CD4-positive, alpha-beta T cell (primary cell): ENCODE measurements around the gene AHNAK2. TPM values are rescaled to one million over a fixed set of nuclear protein-coding genes. Genes with fewer than 3 reads are reported as not detected.
A peak's percentile ranks its signal among the peaks of the same experiment; 100 is the strongest.

Experiments
- ATAC-seq: fragments of 200-7000 bp; cut with Tn5 transposase; one replicate; pipeline ENCODE4 v1.10.0; 2022; ENCODE audit warnings: mild to moderate bottlenecking; ENCODE audit not compliant: poor library complexity
- CTCF ChIA-PET: fragments of 350-600 bp; sonication (Branson Sonifier 250); formaldehyde crosslinking; loops from one replicate; lab custom pipeline; 2021; ENCODE audit warnings: antibody characterized with exemption, inconsistent platforms; lab: Charles Lee
- POLR2A ChIA-PET: fragments of 350-600 bp; sonication (Branson Sonifier 250); formaldehyde crosslinking; loops from one replicate; lab custom pipeline; 2021; ENCODE audit warnings: antibody characterized with exemption, inconsistent platforms; lab: Charles Lee
- DNase-seq, 14 experiments: peaks; one replicate each; pipeline ENCODE4 v3.0.0-alpha.2; 2013 to 2020; ENCODE audit warnings: mixed read lengths in 2 of 14
- H3K27ac ChIP-seq, 2 donors: one replicate each; pipeline versions ENCODE4 v1.5.1 to v1.7.0; 2013; ENCODE audit warnings: low read length in 2 of 2, low read depth in 1 of 2, mild to moderate bottlenecking in 1 of 2
- H3K27me3 ChIP-seq, 2 experiments: 1 replicate in 1 of 2; 2 replicates in 1 of 2; pipeline versions ENCODE4 v1.6.1 to v1.7.0; 2013; ENCODE audit warnings: low read length in 2 of 2, control low read depth in 1 of 2, mild to moderate bottlenecking in 1 of 2, moderate library complexity in 1 of 2; ENCODE audit not compliant: insufficient read depth in 2 of 2, control insufficient read depth in 1 of 2
- H3K36me3 ChIP-seq: one replicate; pipeline ENCODE4 v1.6.1; 2013; ENCODE audit warnings: low read length, control low read depth; ENCODE audit not compliant: insufficient read depth
- H3K4me1 ChIP-seq: one replicate; pipeline ENCODE4 v1.6.1; 2013; ENCODE audit warnings: low read length, control low read depth; ENCODE audit not compliant: insufficient read depth
- H3K4me3 ChIP-seq: one replicate; pipeline ENCODE4 v1.5.1; 2013; ENCODE audit warnings: mild to moderate bottlenecking, low read length, moderate library complexity
- H3K9me3 ChIP-seq, 2 experiments: 1 replicate in 1 of 2; 2 replicates in 1 of 2; pipeline versions ENCODE4 v1.6.1 to v1.7.0; 2013; ENCODE audit warnings: low read length in 2 of 2, mild to moderate bottlenecking in 2 of 2, control low read depth in 1 of 2, moderate library complexity in 1 of 2; ENCODE audit not compliant: control insufficient read depth in 1 of 2, insufficient read depth in 1 of 2
- H3K27ac Mint-ChIP-seq: one replicate; pipeline ENCODE4 v1.8.0; 2020; ENCODE audit warnings: mixed read lengths
- H3K27me3 Mint-ChIP-seq: one replicate; pipeline ENCODE4 v1.8.0; 2021; ENCODE audit warnings: mixed read lengths
- H3K36me3 Mint-ChIP-seq: one replicate; pipeline ENCODE4 v1.8.0; 2021; ENCODE audit warnings: low read depth, mixed read lengths
- H3K4me1 Mint-ChIP-seq: one replicate; pipeline ENCODE4 v1.8.0; 2021; ENCODE audit warnings: low read depth, mixed read lengths
- H3K4me3 Mint-ChIP-seq: one replicate; pipeline ENCODE4 v1.8.0; 2020; ENCODE audit warnings: mild to moderate bottlenecking, mixed read lengths
- H3K9me3 Mint-ChIP-seq: one replicate; pipeline ENCODE4 v1.8.0; 2020; ENCODE audit warnings: mixed read lengths
- intact Hi-C, 2 experiments: fragments of 100-400 bp; cut with DNase I in 1 of 2; cut with micrococcal nuclease in 1 of 2; formaldehyde crosslinking; loops; one replicate each; pipeline versions ENCODE4 v1.15.1 to v1.9.0; 2023 to 2025; cut with DNase I, micrococcal nuclease
- total RNA-seq, 174 experiments: library from RNA in 2 of 174; stranded (reverse) in 2 of 174; gene quantifications; one replicate each; pipeline ENCODE4 v1.2.3 and lab custom pipeline; 2021 to 2026
- TF ChIP-seq, protein P1 (sequence below): fragments of 200-600 bp; IDR thresholded peaks from one replicate; pipeline ENCODE4 v1.8.0; 2022; ENCODE audit warnings: antibody characterized with exemption, mild to moderate bottlenecking

Gene AHNAK2
- total RNA-seq, 2 experiments from 2014 or later = 0.05 TPM; not detected in 1

DNA sequence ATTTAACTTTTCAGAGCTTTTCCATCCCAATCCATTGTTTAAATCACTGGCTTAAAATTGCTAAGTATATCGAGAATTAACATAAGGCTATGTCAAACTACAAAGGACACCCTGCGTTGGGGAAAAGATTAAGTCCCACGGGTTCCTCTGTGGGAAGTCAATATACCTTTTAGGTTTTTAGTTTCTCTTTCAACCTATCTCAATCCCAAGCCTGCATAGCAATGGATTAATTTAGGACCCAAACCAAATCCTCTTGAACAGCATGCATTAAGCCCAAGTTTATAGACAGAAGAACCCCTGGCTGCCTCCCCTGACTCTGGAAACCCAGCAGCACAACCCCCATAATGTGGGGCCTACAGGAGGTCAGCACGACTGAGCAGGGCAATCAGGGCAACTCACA, 36.5 kb upstream of the AHNAK2 start:
- H3K4me3 Mint-ChIP-seq = no peak overlapping the region
- no peak overlapping the region for H3K4me3 ChIP-seq
- DNase-seq (no peak), ATAC-seq (no peak)
- peaks cover 57% of the 10 kb centered on the region for H3K4me1 Mint-ChIP-seq
- ChIA-PET CTCF (interaction anchor here (5.3 kb wide), 1 partner anchor 31 kb away, joined by 23 read pairs; no protein-coding TSS in a partner anchor), POLR2A (no interaction called here)
- H3K27me3 ChIP-seq = no peaks in the 10 kb centered on the region
- H3K36me3 Mint-ChIP-seq = peaks cover 14% of the 10 kb centered on the region
- intact Hi-C loops = no loop called here
- H3K27ac Mint-ChIP-seq = peak overlapping the region; percentile 57
- H3K27me3 Mint-ChIP-seq = no peaks in the 10 kb centered on the region
- H3K36me3 ChIP-seq = peaks cover 23% of the 10 kb centered on the region
- no peaks in the 10 kb centered on the region for H3K9me3 Mint-ChIP-seq
- TF ChIP-seq, protein P1, sequence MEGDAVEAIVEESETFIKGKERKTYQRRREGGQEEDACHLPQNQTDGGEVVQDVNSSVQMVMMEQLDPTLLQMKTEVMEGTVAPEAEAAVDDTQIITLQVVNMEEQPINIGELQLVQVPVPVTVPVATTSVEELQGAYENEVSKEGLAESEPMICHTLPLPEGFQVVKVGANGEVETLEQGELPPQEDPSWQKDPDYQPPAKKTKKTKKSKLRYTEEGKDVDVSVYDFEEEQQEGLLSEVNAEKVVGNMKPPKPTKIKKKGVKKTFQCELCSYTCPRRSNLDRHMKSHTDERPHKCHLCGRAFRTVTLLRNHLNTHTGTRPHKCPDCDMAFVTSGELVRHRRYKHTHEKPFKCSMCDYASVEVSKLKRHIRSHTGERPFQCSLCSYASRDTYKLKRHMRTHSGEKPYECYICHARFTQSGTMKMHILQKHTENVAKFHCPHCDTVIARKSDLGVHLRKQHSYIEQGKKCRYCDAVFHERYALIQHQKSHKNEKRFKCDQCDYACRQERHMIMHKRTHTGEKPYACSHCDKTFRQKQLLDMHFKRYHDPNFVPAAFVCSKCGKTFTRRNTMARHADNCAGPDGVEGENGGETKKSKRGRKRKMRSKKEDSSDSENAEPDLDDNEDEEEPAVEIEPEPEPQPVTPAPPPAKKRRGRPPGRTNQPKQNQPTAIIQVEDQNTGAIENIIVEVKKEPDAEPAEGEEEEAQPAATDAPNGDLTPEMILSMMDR = no peak
- peak overlapping the region in 1 of 2 donors; percentile 69 for H3K27ac ChIP-seq
- H3K4me1 ChIP-seq = peaks cover 67% of the 10 kb centered on the region
- H3K9me3 ChIP-seq = no peaks in the 10 kb centered on the region

DNA sequence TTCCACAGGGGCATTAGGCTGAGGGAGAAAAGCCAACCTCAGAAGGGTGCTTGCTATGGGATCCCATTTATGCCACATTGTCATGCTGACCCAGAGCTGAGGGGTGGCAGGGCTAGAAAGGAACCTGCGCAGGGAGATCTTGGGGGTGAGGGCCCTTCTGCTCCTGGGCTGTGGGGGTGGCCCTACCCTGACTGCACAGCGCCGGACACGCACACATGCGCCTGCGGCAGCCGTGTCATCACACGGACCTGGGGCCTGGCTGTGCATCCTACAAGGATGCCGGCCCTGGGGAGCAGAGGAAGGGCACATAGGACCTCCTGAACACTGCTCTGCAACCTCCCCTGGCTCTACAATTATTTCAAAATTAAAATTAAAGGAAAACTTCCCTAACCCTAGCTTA, 35.9 kb upstream of the AHNAK2 start:
- H3K27ac Mint-ChIP-seq = peak overlapping the region; percentile 57
- H3K27me3 Mint-ChIP-seq = no peaks in the 10 kb centered on the region
- ChIA-PET POLR2A (no interaction called here), CTCF (interaction anchor here (5.3 kb wide), 1 partner anchor 31 kb away, joined by 23 read pairs; no protein-coding TSS in a partner anchor)
- DNase-seq (no peak), ATAC-seq (no peak)
- H3K4me3 ChIP-seq = no peak overlapping the region
- no peak overlapping the region for H3K27ac ChIP-seq
- peaks cover 51% of the 10 kb centered on the region for H3K4me1 Mint-ChIP-seq
- H3K36me3 Mint-ChIP-seq = peaks cover 18% of the 10 kb centered on the region
- TF ChIP-seq, protein P1 = no peak
- H3K9me3 Mint-ChIP-seq = no peaks in the 10 kb centered on the region
- peaks cover 29% of the 10 kb centered on the region for H3K36me3 ChIP-seq
- intact Hi-C loops = no loop called here
- H3K9me3 ChIP-seq = no peaks in the 10 kb centered on the region
- H3K27me3 ChIP-seq = no peaks in the 10 kb centered on the region
- H3K4me3 Mint-ChIP-seq = peak overlapping the region; percentile 32
- H3K4me1 ChIP-seq = peaks cover 61% of the 10 kb centered on the region

DNA sequence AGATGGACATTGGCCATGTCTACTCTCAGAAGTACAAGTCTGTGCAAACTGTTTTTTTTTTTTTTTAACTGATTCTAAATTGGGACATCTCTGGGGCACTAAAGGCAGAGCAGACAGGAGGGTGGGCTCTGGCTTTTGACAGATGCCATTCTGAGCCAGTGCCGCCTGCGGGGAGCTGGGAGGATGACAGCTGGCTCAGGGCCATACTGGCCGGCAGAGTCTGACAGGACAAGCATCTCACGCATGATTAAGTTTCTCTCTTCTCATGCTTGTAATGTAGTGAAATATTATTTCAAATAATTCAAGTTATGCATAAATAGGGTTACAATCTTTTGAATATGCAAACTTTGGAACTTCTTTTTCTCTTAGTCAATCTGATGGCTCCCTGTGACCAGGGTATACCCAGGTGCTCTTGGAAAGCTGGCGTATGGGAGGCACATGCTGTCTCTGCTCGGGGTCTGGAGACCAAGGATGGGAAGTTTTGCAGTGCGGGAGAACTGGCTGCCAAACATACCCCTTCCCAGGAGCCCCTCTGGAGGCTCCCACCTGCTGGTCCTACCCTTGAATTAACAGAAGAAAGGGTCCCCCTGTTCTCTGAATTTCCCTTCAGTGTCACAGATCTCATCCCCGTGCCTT, 35.1 kb upstream of the AHNAK2 start:
- no peak overlapping the region for H3K4me3 ChIP-seq
- no peaks in the 10 kb centered on the region for H3K9me3 ChIP-seq
- H3K27me3 ChIP-seq = no peaks in the 10 kb centered on the region
- intact Hi-C loops = no loop called here
- no peak overlapping the region for H3K27ac ChIP-seq
- Mint-ChIP-seq H3K4me3 (no peak overlapping the region), H3K4me1 (peaks cover 47% of the 10 kb centered on the region), H3K36me3 (peaks cover 20% of the 10 kb centered on the region), H3K27me3 (no peaks in the 10 kb centered on the region), H3K9me3 (no peaks in the 10 kb centered on the region), H3K27ac (no peak overlapping the region)
- no peak for DNase-seq
- peaks cover 55% of the 10 kb centered on the region for H3K4me1 ChIP-seq
- CTCF ChIA-PET = interaction anchor here (5.3 kb wide), 1 partner anchor 32 kb away, joined by 23 read pairs; no protein-coding TSS in a partner anchor
- TF ChIP-seq, protein P1 = no peak
- ATAC-seq = no peak
- POLR2A ChIA-PET = no interaction called here
- H3K36me3 ChIP-seq = peaks cover 29% of the 10 kb centered on the region
